Epidermal melanocyte (primary cell): Measurements from ENCODE around the gene CKS1B.
"Not testable (repeated sequence)": the region's sequence is repeated elsewhere in the genome, so short reads cannot be mapped to it uniquely, and the experiment has no call there.

Experiments
- DNase-seq: peaks from one replicate; pipeline ENCODE4 v3.0.0; 2011; ENCODE audit warnings: low spot score; ENCODE audit not compliant: insufficient read length

Gene CKS1B

GRCh38 chr1:154964359-154964758 lies 10.1 kb upstream of the CKS1B start:
- no peak for DNase-seq

- no peak for DNase-seq
Observed at GRCh38 chr1:154966111-154966510, 8.4 kb upstream of the CKS1B start.

- no peak for DNase-seq
Observed at GRCh38 chr1:154967331-154967950, 7.0 kb upstream of the CKS1B start.

GRCh38 chr1:154968731-154969130 lies 5.8 kb upstream of the CKS1B start:
- no peak for DNase-seq

GRCh38 chr1:154969246-154969645 lies 5.2 kb upstream of the CKS1B start:
- DNase-seq = no peak

GRCh38 chr1:154969860-154970452 lies 4.5 kb upstream of the CKS1B start:
- no peak for DNase-seq

- DNase-seq = peak; percentile 90
Observed at GRCh38 chr1:154970631-154971340, 3.7 kb upstream of the CKS1B start, which contains the start of gene SHC1. TSS of gene SHC1 (minus strand) at chr1:154970747. CDS start at chr1:154970526, 221 bp downstream.

- no peak for DNase-seq
Observed at GRCh38 chr1:154971341-154971998, 3.0 kb upstream of the CKS1B start.

- no peak for DNase-seq
Observed at GRCh38 chr1:154972213-154972516, 2.3 kb upstream of the CKS1B start.

- DNase-seq = no peak
Observed at GRCh38 chr1:154972517-154973343, 1.8 kb upstream of the CKS1B start.

GRCh38 chr1:154973344-154974101 lies 958 bp upstream of the CKS1B start:
- peak; percentile 68 for DNase-seq

- peak; percentile 81 for DNase-seq
Observed at GRCh38 chr1:154974808-154975408, 427 bp downstream of the CKS1B start.

- DNase-seq = no peak
Observed at GRCh38 chr1:154975409-154976059, 1.1 kb downstream of the CKS1B start.

GRCh38 chr1:154977762-154978161 lies 3.3 kb downstream of the CKS1B start:
- DNase-seq = not testable (repeated sequence)

- no peak for DNase-seq
Observed at GRCh38 chr1:154978360-154978759, 3.9 kb downstream of the CKS1B start.

- no peak for DNase-seq
Observed at GRCh38 chr1:154982341-154982740, 7.9 kb downstream of the CKS1B start.

- DNase-seq = peak; percentile 100
Observed at GRCh38 chr1:154982897-154983648, 8.6 kb downstream of the CKS1B start, which contains the start of gene FLAD1. TSS of gene FLAD1 (plus strand) at chr1:154983344. CDS start at chr1:154983695, 351 bp downstream.

GRCh38 chr1:154983776-154984466 lies 9.4 kb downstream of the CKS1B start:
- DNase-seq = no peak
